OCI-LY3 (cell line): Measurements from ENCODE around the gene TBC1D7.

Source experiments
- EZH2phosphoT487 ChIP-seq: fragments of 200-600 bp; shearing (Covaris generic); IDR thresholded peaks from 2 replicates; pipeline ENCODE4 v1.6.1; 2018; ENCODE audit warnings: antibody characterized with exemption, mixed run types, low read depth
- TF ChIP-seq, protein P1 (sequence below): fragments of 200-600, 300-600 bp; sonication (generic); IDR thresholded peaks from 2 replicates; pipeline ENCODE4 v1.5.1; 2014; ENCODE audit warnings: antibody characterized with exemption, low read length, low read depth

DNA sequence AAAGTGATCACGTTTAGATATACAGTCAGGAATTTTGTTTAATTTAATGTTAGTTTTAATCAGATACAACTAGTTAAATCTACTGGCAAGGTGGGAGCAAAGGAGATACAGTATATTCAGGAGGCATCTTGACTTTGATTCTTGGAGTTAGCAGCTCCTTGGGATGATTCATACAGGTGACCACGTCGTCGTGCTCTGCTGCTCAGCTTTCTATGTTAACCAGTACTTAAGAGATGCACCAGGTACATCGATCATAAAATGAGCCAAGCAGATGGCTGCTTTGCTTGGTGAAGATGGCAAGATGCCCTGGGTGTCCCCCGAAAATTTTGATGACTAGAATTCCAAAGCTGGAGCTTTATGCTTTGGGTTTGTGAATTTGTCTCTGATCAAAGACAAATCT lies 64.7 kb downstream of the TBC1D7 start:
- TF ChIP-seq, protein P1, sequence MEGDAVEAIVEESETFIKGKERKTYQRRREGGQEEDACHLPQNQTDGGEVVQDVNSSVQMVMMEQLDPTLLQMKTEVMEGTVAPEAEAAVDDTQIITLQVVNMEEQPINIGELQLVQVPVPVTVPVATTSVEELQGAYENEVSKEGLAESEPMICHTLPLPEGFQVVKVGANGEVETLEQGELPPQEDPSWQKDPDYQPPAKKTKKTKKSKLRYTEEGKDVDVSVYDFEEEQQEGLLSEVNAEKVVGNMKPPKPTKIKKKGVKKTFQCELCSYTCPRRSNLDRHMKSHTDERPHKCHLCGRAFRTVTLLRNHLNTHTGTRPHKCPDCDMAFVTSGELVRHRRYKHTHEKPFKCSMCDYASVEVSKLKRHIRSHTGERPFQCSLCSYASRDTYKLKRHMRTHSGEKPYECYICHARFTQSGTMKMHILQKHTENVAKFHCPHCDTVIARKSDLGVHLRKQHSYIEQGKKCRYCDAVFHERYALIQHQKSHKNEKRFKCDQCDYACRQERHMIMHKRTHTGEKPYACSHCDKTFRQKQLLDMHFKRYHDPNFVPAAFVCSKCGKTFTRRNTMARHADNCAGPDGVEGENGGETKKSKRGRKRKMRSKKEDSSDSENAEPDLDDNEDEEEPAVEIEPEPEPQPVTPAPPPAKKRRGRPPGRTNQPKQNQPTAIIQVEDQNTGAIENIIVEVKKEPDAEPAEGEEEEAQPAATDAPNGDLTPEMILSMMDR, result no peak
- TF ChIP-seq EZH2phosphoT487, result no peak
